Dermis microvascular lymphatic vessel endothelial cell (primary cell): Measurements from ENCODE around the gene DTWD2. TPM values are rescaled to one million over a fixed set of nuclear protein-coding genes. Genes with fewer than 3 reads are reported as not detected.
A peak's percentile ranks its signal among the peaks of the same experiment; 100 is the strongest.
"Not testable (repeated sequence)": the region's sequence is repeated elsewhere in the genome, so short reads cannot be mapped to it uniquely, and the experiment has no call there.

Experiments used
- DNase-seq, 2 donors: peaks; one replicate each; pipeline versions ENCODE4 v3.0.0 to v3.0.0-alpha.2; 2010; ENCODE audit warnings: low read depth in 2 of 2
- total RNA-seq: library from RNA; depleted of rRNA; stranded (reverse); fragments of >200 nt; gene quantifications from 2 replicates; pipeline ENCODE4 v1.2.1, GENCODE V29; 2014

The DTWD2 gene
- total RNA-seq, 1 donor from 2014 or later: 1.8 TPM

GRCh38 chr5:118875131-118875530 lies 113.2 kb downstream of the DTWD2 start:
- DNase-seq: no peak

GRCh38 chr5:118873417-118873816 lies 114.9 kb downstream of the DTWD2 start:
- no peak for DNase-seq

GRCh38 chr5:118863345-118863744 lies 125.0 kb downstream of the DTWD2 start:
- no peak for DNase-seq

GRCh38 chr5:118862596-118862995 lies 125.8 kb downstream of the DTWD2 start:
- DNase-seq: no peak

GRCh38 chr5:118857700-118858099 lies 130.6 kb downstream of the DTWD2 start:
- no peak for DNase-seq

DNA sequence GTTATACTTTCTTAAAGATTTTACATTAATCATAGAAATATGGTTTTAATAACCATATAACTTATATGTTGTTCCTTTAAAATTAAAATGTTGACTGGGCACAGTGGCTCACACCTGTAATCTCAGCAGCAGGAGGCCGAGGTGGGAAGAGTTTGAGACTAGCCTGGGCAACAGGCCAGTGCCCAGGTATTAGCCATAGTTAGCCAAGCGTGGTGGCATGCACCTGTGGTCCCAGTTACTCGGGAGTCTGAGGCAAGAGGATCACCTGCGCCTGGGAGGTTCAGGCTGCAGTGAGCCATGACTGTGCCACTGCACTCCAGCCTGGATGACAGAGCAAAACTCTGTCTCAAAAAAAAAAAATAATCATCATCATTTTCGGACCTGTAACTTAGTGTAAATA lies 133.5 kb downstream of the DTWD2 start:
- DNase-seq: no peak

GRCh38 chr5:118851785-118852184 lies 136.6 kb downstream of the DTWD2 start:
- not testable (repeated sequence) for DNase-seq

- not testable (repeated sequence) for DNase-seq
Measured at GRCh38 chr5:118849507-118849906, 138.8 kb downstream of the DTWD2 start.

DNA sequence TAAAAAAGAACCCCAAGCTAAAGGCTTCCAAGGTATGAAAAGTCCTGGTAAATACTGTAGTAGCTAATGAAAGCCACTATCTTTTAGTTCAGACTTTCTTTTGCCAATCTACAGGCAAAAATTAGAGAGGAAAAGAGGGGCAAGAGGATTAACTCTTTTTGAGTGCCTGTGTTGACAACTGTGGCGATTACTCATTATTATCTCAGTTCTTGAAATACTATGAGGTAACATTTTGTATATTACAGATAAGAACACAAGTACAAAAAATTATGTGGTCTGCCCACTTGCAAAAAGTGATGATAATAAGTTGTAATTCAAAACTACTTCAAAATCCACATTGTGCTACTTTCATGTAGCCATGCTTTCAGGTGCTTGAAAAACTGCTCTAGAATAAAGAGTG lies 144.0 kb downstream of the DTWD2 start:
- DNase-seq: no peak

- no peak for DNase-seq
Measured at GRCh38 chr5:118834710-118835109, 153.6 kb downstream of the DTWD2 start.

- DNase-seq: no peak
Measured at GRCh38 chr5:118832974-118833373, 155.4 kb downstream of the DTWD2 start.

DNA sequence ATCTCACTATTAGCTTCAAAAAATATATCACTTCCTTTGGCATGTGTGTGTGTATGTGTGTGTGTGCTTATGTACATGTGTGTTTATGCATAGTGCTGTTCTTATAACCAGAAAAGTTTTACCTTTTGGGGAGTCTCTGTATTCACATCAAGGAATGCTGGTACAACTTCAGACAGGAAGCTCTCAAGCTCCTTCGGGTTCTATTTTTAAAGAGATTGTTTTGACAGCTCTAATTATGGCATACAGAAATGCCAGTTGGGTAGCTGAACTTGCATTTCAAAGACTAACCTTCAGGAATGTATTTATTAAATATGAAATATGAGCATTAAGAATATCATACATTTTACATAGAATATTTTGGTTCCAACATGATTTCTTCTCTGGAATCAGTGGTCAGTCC lies 163.1 kb downstream of the DTWD2 start:
- DNase-seq: no peak

GRCh38 chr5:118818604-118819003 lies 169.7 kb downstream of the DTWD2 start:
- no peak for DNase-seq

- DNase-seq: no peak
Measured at GRCh38 chr5:118808441-118808840, 179.9 kb downstream of the DTWD2 start.

GRCh38 chr5:118806571-118806970 lies 181.8 kb downstream of the DTWD2 start:
- no peak for DNase-seq

GRCh38 chr5:118802335-118802734 lies 186.0 kb downstream of the DTWD2 start:
- DNase-seq: no peak

GRCh38 chr5:118796081-118796480 lies 192.3 kb downstream of the DTWD2 start:
- no peak for DNase-seq

- DNase-seq: no peak
Measured at GRCh38 chr5:118794281-118794680, 194.1 kb downstream of the DTWD2 start.

- no peak for DNase-seq
Measured at GRCh38 chr5:118793652-118794051, 194.7 kb downstream of the DTWD2 start.

GRCh38 chr5:118793091-118793490 lies 195.3 kb downstream of the DTWD2 start:
- no peak for DNase-seq

GRCh38 chr5:118791926-118792734 lies 196.2 kb downstream of the DTWD2 start:
- peak; percentile 42 to 67 for DNase-seq

GRCh38 chr5:118789366-118789765 lies 199.0 kb downstream of the DTWD2 start:
- no peak for DNase-seq

GRCh38 chr5:118788351-118788750 lies 200.0 kb downstream of the DTWD2 start:
- DNase-seq: no peak
